IMR-90 (cell line): ENCODE results near the gene FAM83B. TPM values are rescaled to one million over a fixed set of nuclear protein-coding genes. Genes with fewer than 3 reads are reported as not detected.

Source experiments
- ATAC-seq: fragments of 200-7000 bp; cut with Tn5 transposase; 2 replicates; pipeline ENCODE4 v1.9.1; 2020; ENCODE audit warnings: low read depth, mild to moderate bottlenecking, moderate library complexity
- BruUV-seq: library from RNA; stranded (reverse); fragments of 400-500 nt; replicated peaks from 2 replicates; lab custom pipeline; 2021; lab: Mats Ljungman, UMichigan
- CTCF ChIA-PET: fragments of 300-600 bp; formaldehyde crosslinking; extraction: SDS; loops from one replicate; lab custom pipeline; 2021; ENCODE audit warnings: antibody characterized with exemption; lab: Yijun Ruan, JAX
- POLR2A ChIA-PET: fragments of 300-600 bp; sonication (Branson Sonifier 250); formaldehyde crosslinking; loops from one replicate; lab custom pipeline; 2022; ENCODE audit warnings: antibody characterized with exemption; ENCODE audit not compliant: unreplicated experiment; lab: Charles Lee
- DNase-seq: peaks from one replicate; pipeline ENCODE4 v3.0.0; 2013
- H2AFZ ChIP-seq: replicated peaks from 2 replicates; pipeline ENCODE3; 2013; ENCODE audit warnings: low read length, mild to moderate bottlenecking; ENCODE audit not compliant: poor library complexity
- H2AK5ac ChIP-seq: 2 replicates; pipeline ENCODE4 v1.6.1; 2013; ENCODE audit warnings: low read depth, low read length, inconsistent platforms
- H2AK9ac ChIP-seq: replicated peaks from 2 replicates; pipeline ENCODE3; 2013; ENCODE audit warnings: mild to moderate bottlenecking, low read depth, low read length, moderate library complexity; ENCODE audit not compliant: poor library complexity
- H2BK120ac ChIP-seq: 2 replicates; pipeline ENCODE4 v1.6.1; 2013; ENCODE audit warnings: low read depth, low read length, inconsistent platforms
- H2BK15ac ChIP-seq: 3 replicates; pipeline ENCODE4 v1.6.1; 2013; ENCODE audit warnings: low read depth, low read length, inconsistent platforms
- H2BK20ac ChIP-seq: 2 replicates; pipeline ENCODE4 v1.6.1; 2013; ENCODE audit warnings: low read depth, mild to moderate bottlenecking, inconsistent platforms, low read length, moderate library complexity
- H2BK5ac ChIP-seq: 2 replicates; pipeline ENCODE4 v1.6.1; 2013; ENCODE audit warnings: mild to moderate bottlenecking, low read depth, low read length, inconsistent platforms; ENCODE audit not compliant: poor library complexity, severe bottlenecking
- H3K14ac ChIP-seq: replicated peaks from 2 replicates; pipeline ENCODE4 v1.6.1; 2013; ENCODE audit warnings: low read depth, low read length, inconsistent platforms
- H3K18ac ChIP-seq: 2 replicates; pipeline ENCODE4 v1.6.1; 2013; ENCODE audit warnings: low read depth, low read length, control low read depth
- H3K23ac ChIP-seq: 2 replicates; pipeline ENCODE4 v1.6.1; 2013; ENCODE audit warnings: low read depth, low read length, inconsistent platforms
- H3K27ac ChIP-seq: 2 replicates; pipeline ENCODE4 v1.5.1; 2013; ENCODE audit warnings: mild to moderate bottlenecking, control low read depth, low read length; ENCODE audit not compliant: insufficient read depth
- H3K27me3 ChIP-seq: 2 replicates; pipeline ENCODE4 v1.6.1; 2013; ENCODE audit warnings: low read length; ENCODE audit not compliant: control insufficient read depth, insufficient read depth
- H3K36me3 ChIP-seq: 2 replicates; pipeline ENCODE4 v1.6.1; 2013; ENCODE audit warnings: low read length, mixed read lengths; ENCODE audit not compliant: control insufficient read depth, insufficient read depth
- H3K4ac ChIP-seq: 2 replicates; pipeline ENCODE4 v1.6.1; 2013; ENCODE audit warnings: low read depth, low read length, inconsistent platforms
- H3K4me1 ChIP-seq: 2 replicates; pipeline ENCODE4 v1.6.1; 2013; ENCODE audit warnings: low read length, mixed read lengths; ENCODE audit not compliant: control insufficient read depth, insufficient read depth
- H3K4me2 ChIP-seq: 2 replicates; pipeline ENCODE4 v1.6.1; 2013; ENCODE audit warnings: low read depth, mild to moderate bottlenecking, control low read depth, low read length, moderate library complexity
- H3K4me3 ChIP-seq: 2 replicates; pipeline ENCODE4 v1.5.1; 2013; ENCODE audit warnings: low read depth, mild to moderate bottlenecking, control low read depth, low read length, moderate library complexity; ENCODE audit not compliant: insufficient read depth
- H3K56ac ChIP-seq: 2 replicates; pipeline ENCODE4 v1.6.1; 2013; ENCODE audit warnings: low read length, inconsistent platforms; ENCODE audit not compliant: insufficient read depth; ENCODE audit errors: extremely low read depth
- H3K79me1 ChIP-seq, 2 experiments: 2 replicates each; pipeline ENCODE4 v1.6.1; 2013; ENCODE audit warnings: low read length in 2 of 2, inconsistent platforms in 1 of 2, low read depth in 1 of 2
- H3K9ac ChIP-seq: 2 replicates; pipeline ENCODE4 v1.6.1; 2013; ENCODE audit warnings: low read depth, low read length, control low read depth
- H3K9me1 ChIP-seq: 2 replicates; pipeline ENCODE4 v1.6.1; 2013; ENCODE audit warnings: low read length, inconsistent platforms; ENCODE audit not compliant: insufficient read depth
- H3K9me3 ChIP-seq: 2 replicates; pipeline ENCODE4 v1.6.1; 2013; ENCODE audit warnings: low read length; ENCODE audit not compliant: control insufficient read depth, insufficient read depth
- H4K20me1 ChIP-seq: 2 replicates; pipeline ENCODE4 v1.6.1; 2013; ENCODE audit warnings: low read length, inconsistent platforms; ENCODE audit not compliant: insufficient read depth
- H4K5ac ChIP-seq: 2 replicates; pipeline ENCODE4 v1.6.1; 2013; ENCODE audit warnings: mild to moderate bottlenecking, low read depth, low read length, control low read depth
- H4K8ac ChIP-seq, 2 experiments: 2 replicates each; pipeline ENCODE4 v1.6.1; 2013; ENCODE audit warnings: low read depth in 2 of 2, low read length in 2 of 2, control low read depth in 1 of 2, inconsistent platforms in 1 of 2
- H4K91ac ChIP-seq: 2 replicates; pipeline ENCODE4 v1.6.1; 2013; ENCODE audit warnings: low read depth, low read length, inconsistent platforms; ENCODE audit not compliant: insufficient read depth
- BHLHE40 ChIP-seq: fragments of 150-350 bp; IDR thresholded peaks from 2 replicates; pipeline ENCODE4 v1.6.1; 2016; ENCODE audit warnings: mild to moderate bottlenecking, low read depth, low read length
- CEBPB ChIP-seq: IDR thresholded peaks from 2 replicates; pipeline ENCODE4 v1.6.1; 2012; ENCODE audit warnings: low read depth, low read length, improper control_type of control experiment
- CHD1 ChIP-seq: IDR thresholded peaks from 2 replicates; pipeline ENCODE4 v1.6.1; 2012; ENCODE audit warnings: low read depth, low read length, improper control_type of control experiment
- CTCF ChIP-seq: conservative IDR thresholded peaks from 2 replicates; pipeline ENCODE4 v1.5.1; 2012; ENCODE audit warnings: mild to moderate bottlenecking, low read depth, low read length, improper control_type of control experiment
- FOS ChIP-seq: fragments of 150-350 bp; IDR thresholded peaks from 2 replicates; pipeline ENCODE4 v1.6.1; 2016; ENCODE audit warnings: low read depth, low read length
- MAFK ChIP-seq: IDR thresholded peaks from 2 replicates; pipeline ENCODE4 v1.6.1; 2012; ENCODE audit warnings: low read depth, low read length, improper control_type of control experiment
- MAZ ChIP-seq: IDR thresholded peaks from 2 replicates; pipeline ENCODE4 v1.6.1; 2012; ENCODE audit warnings: low read depth, mild to moderate bottlenecking, low read length, improper control_type of control experiment, moderate library complexity, borderline replicate concordance
- MXI1 ChIP-seq: IDR thresholded peaks from 2 replicates; pipeline ENCODE4 v1.6.1; 2012; ENCODE audit warnings: low read depth, mild to moderate bottlenecking, low read length, moderate library complexity, borderline replicate concordance
- NFE2L2 ChIP-seq: fragments of 150-350 bp; IDR thresholded peaks from 2 replicates; pipeline ENCODE4 v1.6.1; 2016; ENCODE audit warnings: low read depth, mild to moderate bottlenecking, low read length
- POLR2A ChIP-seq: IDR thresholded peaks from 2 replicates; pipeline ENCODE4 v1.6.1; 2012; ENCODE audit warnings: mild to moderate bottlenecking, low read depth, low read length
- RAD21 ChIP-seq: IDR thresholded peaks from 2 replicates; pipeline ENCODE4 v1.6.1; 2012; ENCODE audit warnings: low read length, improper control_type of control experiment
- RFX5 ChIP-seq: IDR thresholded peaks from 2 replicates; pipeline ENCODE4 v1.8.0; 2012; ENCODE audit warnings: low read depth, mild to moderate bottlenecking, low read length, moderate library complexity
- SMC3 ChIP-seq: fragments of 150-350 bp; IDR thresholded peaks from 2 replicates; pipeline ENCODE4 v1.6.1; 2016; ENCODE audit warnings: low read depth, mild to moderate bottlenecking, antibody characterized with exemption, low read length, moderate library complexity
- USF2 ChIP-seq: fragments of 150-350 bp; IDR thresholded peaks from 2 replicates; pipeline ENCODE4 v1.6.1; 2017; ENCODE audit warnings: mild to moderate bottlenecking, antibody characterized with exemption, low read length, low read depth
- WGBS, 2 experiments: methylation state at CpG; one replicate each; pipeline versions ENCODE4 v1.1.5 to v1.1.7; 2013; ENCODE audit warnings: missing lambda C conversion rate in 2 of 2; ENCODE audit not compliant: insufficient read length in 1 of 2; ENCODE audit errors: extremely low coverage in 2 of 2; 5-methylcytosine and 5-hydroxymethylcytosine counted together
- dilution Hi-C: fragments of 300-500 bp; cut with HindIII; formaldehyde crosslinking; loops from one replicate; pipeline ENCODE4 v1.14.3; 2018; ENCODE audit warnings: low sequenced_read_pairs; ENCODE audit not compliant: unreplicated experiment
- in situ Hi-C: fragments of 300-500 bp; cut with MboI; formaldehyde crosslinking; loops from 3 replicates; pipeline ENCODE4 v1.14.3; 2019; ENCODE audit warnings: low sequenced_read_pairs, inconsistent platforms, mixed read lengths
- intact Hi-C: fragments of 100-400 bp; cut with micrococcal nuclease; formaldehyde crosslinking; loops from 2 replicates; pipeline ENCODE4 v1.10.0; 2022
- polyA plus RNA-seq, 3 experiments: library from polyadenylated mRNA; depleted of rRNA; stranded (reverse); fragments of >200 nt; gene quantifications; 2 replicates each; pipeline ENCODE4 v1.2.3, GENCODE V29; 2012; ENCODE audit warnings: low replicate concordance in 1 of 3
- total RNA-seq: library from RNA; depleted of rRNA; stranded (reverse); fragments of >200 nt; gene quantifications from 2 replicates; pipeline ENCODE4 v1.2.3, GENCODE V29; 2012

FAM83B gene
- total and polyA plus RNA-seq, 2 of the 4 experiments (the other 2 are of a cell fraction), result 0.02 to 0.18 TPM

GRCh38 chr6:54958446-54958845 is 111.9 kb downstream of the FAM83B start:
- H2AFZ ChIP-seq, result no peak overlapping the region
- H3K9me1 ChIP-seq, result no peaks in the 10 kb centered on the region
- no peak overlapping the region for H3K4ac ChIP-seq
- H4K5ac ChIP-seq, result no peak overlapping the region
- H3K79me1 ChIP-seq, result no peaks in the 10 kb centered on the region
- no peak overlapping the region for H3K14ac ChIP-seq
- BruUV-seq, result no TSS peak
- H2BK120ac ChIP-seq, result no peak overlapping the region
- no peak overlapping the region for H2BK15ac ChIP-seq
- H3K56ac ChIP-seq, result no peak overlapping the region
- TF ChIP-seq POLR2A (no peak), MXI1 (no peak), RFX5 (no peak), CHD1 (no peak), NFE2L2 (no peak), SMC3 (no peak), MAFK (no peak), CTCF (no peak), CEBPB (no peak), RAD21 (no peak), FOS (no peak), MAZ (no peak), BHLHE40 (no peak), USF2 (no peak)
- DNase-seq (no peak), ATAC-seq (peak; percentile 37; the same call in 1 of the 2 replicates)
- H4K91ac ChIP-seq, result no peak overlapping the region
- H2BK5ac ChIP-seq, result no peak overlapping the region
- ChIA-PET POLR2A (no interaction called here), CTCF (no interaction called here)
- H3K36me3 ChIP-seq, result no peaks in the 10 kb centered on the region
- no peak overlapping the region for H2AK9ac ChIP-seq
- H3K27me3 ChIP-seq, result no peaks in the 10 kb centered on the region
- H3K4me3 ChIP-seq, result no peak overlapping the region
- no peaks in the 10 kb centered on the region for H3K9me3 ChIP-seq
- no peak overlapping the region for H3K18ac ChIP-seq
- H3K9ac ChIP-seq, result no peak overlapping the region
- H3K4me2 ChIP-seq, result no peak overlapping the region
- in situ Hi-C loops, result no loop called here
- intact Hi-C loops, result no loop called here
- no peak overlapping the region for H3K23ac ChIP-seq
- no peak overlapping the region for H2AK5ac ChIP-seq
- no peak overlapping the region for H4K8ac ChIP-seq
- H3K4me1 ChIP-seq, result no peaks in the 10 kb centered on the region
- no CpG with 5 or more reads among the region's 3 CpGs for WGBS, 2 experiments
- no peak overlapping the region for H2BK20ac ChIP-seq
- no peaks in the 10 kb centered on the region for H4K20me1 ChIP-seq
- dilution Hi-C loops, result no loop called here
- no peak overlapping the region for H3K27ac ChIP-seq
